K562 (cell line): Measurements from ENCODE around the gene HERC3. TPM values are rescaled to one million over a fixed set of nuclear protein-coding genes. Genes with fewer than 3 reads are reported as not detected.

Experiments used
- CBFA2T2 ChIP-seq: fragments of 450-650 bp; conservative IDR thresholded peaks from 2 replicates; pipeline ENCODE4 v1.6.1; 2017; ENCODE audit warnings: mild to moderate bottlenecking
- CBFB ChIP-seq: sonication (generic); formaldehyde crosslinking; IDR thresholded peaks from 2 replicates; pipeline ENCODE4 v1.4.0; 2020; ENCODE audit warnings: mild to moderate bottlenecking, missing genetic modification reagents
- CGGBP1 ChIP-seq: fragments of 250-450 bp; sonication (Bioruptor Pico); IDR thresholded peaks from 2 replicates; pipeline ENCODE4 v1.9.0; 2021; ENCODE audit warnings: mild to moderate bottlenecking
- CTBP1 ChIP-seq: fragments of 450-650 bp; IDR thresholded peaks from 2 replicates; pipeline ENCODE4 v1.6.1; 2016; ENCODE audit warnings: borderline replicate concordance
- DIDO1 ChIP-seq: fragments of 450-650 bp; IDR thresholded peaks from 2 replicates; pipeline ENCODE4 v1.6.1; 2016; ENCODE audit warnings: low read depth, missing biosample characterization, missing genetic modification characterization
- E4F1 ChIP-seq: fragments of 250-450 bp; sonication (Bioruptor Pico); IDR thresholded peaks from 2 replicates; pipeline ENCODE4 v1.5.0; 2021; ENCODE audit warnings: mild to moderate bottlenecking, borderline replicate concordance
- HBP1 ChIP-seq: fragments of 450-650 bp; formaldehyde crosslinking; IDR thresholded peaks from 2 replicates; pipeline ENCODE4 v1.4.0; 2022; ENCODE audit warnings: missing genetic modification characterization
- MAX ChIP-seq: sonication (generic); formaldehyde crosslinking; IDR thresholded peaks from 2 replicates; pipeline ENCODE4 v1.9.0; 2022; ENCODE audit warnings: mild to moderate bottlenecking, missing genetic modification reagents
- MEF2D ChIP-seq: conservative IDR thresholded peaks from 2 replicates; pipeline ENCODE4 v1.6.1; 2016; ENCODE audit warnings: low read depth, missing genetic modification characterization, missing compliant biosample characterization
- NCOA1 ChIP-seq: fragments of 450-650 bp; IDR thresholded peaks from 2 replicates; pipeline ENCODE4 v1.6.1; 2016; ENCODE audit warnings: low read depth
- NFIC ChIP-seq: fragments of 450-650 bp; IDR thresholded peaks from 2 replicates; pipeline ENCODE4 v1.6.1; 2017; ENCODE audit warnings: mild to moderate bottlenecking, inconsistent platforms
- NRF1 ChIP-seq, 2 experiments: fragments of 450-650 bp; IDR thresholded peaks in 1 of 2; conservative IDR thresholded peaks in 1 of 2; 2 replicates each; pipeline ENCODE4 v1.6.1; 2014; ENCODE audit warnings: mild to moderate bottlenecking in 2 of 2
- PTTG1 ChIP-seq: fragments of 450-650 bp; IDR thresholded peaks from 2 replicates; pipeline ENCODE4 v1.6.1; 2016; ENCODE audit warnings: low read depth, mild to moderate bottlenecking, missing genetic modification characterization, missing compliant biosample characterization
- RBM15 ChIP-seq: fragments of 200-400 bp; formaldehyde crosslinking; IDR thresholded peaks from 2 replicates; pipeline ENCODE4 v1.6.1; 2018; ENCODE audit warnings: mild to moderate bottlenecking, low read length, moderate library complexity; ENCODE audit not compliant: insufficient read depth
- RFX5 ChIP-seq: IDR thresholded peaks from 2 replicates; pipeline ENCODE4 v1.6.1; 2011; ENCODE audit warnings: low read depth, mild to moderate bottlenecking, improper control_type of control experiment, low read length
- SPI1 ChIP-seq: IDR thresholded peaks from 2 replicates; pipeline ENCODE4 v1.6.1; 2011; ENCODE audit warnings: low read depth, low read length, control low read depth, borderline replicate concordance
- SUPT5H ChIP-seq: fragments of 450-650 bp; IDR thresholded peaks from 2 replicates; pipeline ENCODE4 v1.6.1; 2016
- ZBED1 ChIP-seq: IDR thresholded peaks from 2 replicates; pipeline ENCODE4 v1.6.1; 2014
- ZBTB17 ChIP-seq: fragments of 450-650 bp; formaldehyde crosslinking; IDR thresholded peaks from 2 replicates; pipeline ENCODE4 v1.4.0; 2020; ENCODE audit warnings: mild to moderate bottlenecking
- ZC3H8 ChIP-seq: fragments of 450-650 bp; IDR thresholded peaks from 2 replicates; pipeline ENCODE4 v1.6.1; 2017
- ZFP1 ChIP-seq: fragments of 450-650 bp; formaldehyde crosslinking; IDR thresholded peaks from 2 replicates; pipeline ENCODE4 v1.4.0; 2020; ENCODE audit warnings: mild to moderate bottlenecking, mixed read lengths
- ZNF561 ChIP-seq: fragments of 450-650 bp; formaldehyde crosslinking; conservative IDR thresholded peaks from 2 replicates; pipeline ENCODE4 v1.4.0; 2020; ENCODE audit warnings: mild to moderate bottlenecking, moderate library complexity
- polyA plus RNA-seq, 8 experiments: library from polyadenylated mRNA; depleted of rRNA in 4 of 8; stranded (reverse) in 5 of 8; unstranded in 3 of 8; fragments of >200 nt; fragmentation: Nextera tagmentation in 2 of 8; fragmentation: Illumina TruSeq in 1 of 8; extraction: Ambion mirVana in 2 of 8; extraction: Trizol in 1 of 8; gene quantifications; 2 replicates each; pipeline versions ENCODE4 v1.2.1 to v1.2.3, GENCODE V29; 2011 to 2014; ENCODE audit warnings: inconsistent platforms in 1 of 8, missing spikeins in 1 of 8
- total RNA-seq, 7 experiments: library from RNA; depleted of rRNA in 6 of 7; stranded (reverse); fragments of >200 nt in 6 of 7; fragmentation: Illumina TruSeq in 2 of 7; extraction: Trizol in 2 of 7; gene quantifications; 2 replicates each; pipeline versions ENCODE4 v1.2.1 to v1.2.3, GENCODE V29; 2011 to 2021; ENCODE audit warnings: low replicate concordance in 1 of 7
- TF ChIP-seq, protein P1 (sequence below): fragments of 250-450 bp; sonication (Bioruptor Pico); IDR thresholded peaks from 2 replicates; pipeline ENCODE4 v1.5.0; 2021; ENCODE audit warnings: mild to moderate bottlenecking, moderate library complexity

The HERC3 gene
- total and polyA plus RNA-seq, 9 of the 15 experiments (the other 6 are each of a cell fraction or from before 2014, with no cell fraction given), result 1.8 to 13.1 (median 7.6) TPM

DNA sequence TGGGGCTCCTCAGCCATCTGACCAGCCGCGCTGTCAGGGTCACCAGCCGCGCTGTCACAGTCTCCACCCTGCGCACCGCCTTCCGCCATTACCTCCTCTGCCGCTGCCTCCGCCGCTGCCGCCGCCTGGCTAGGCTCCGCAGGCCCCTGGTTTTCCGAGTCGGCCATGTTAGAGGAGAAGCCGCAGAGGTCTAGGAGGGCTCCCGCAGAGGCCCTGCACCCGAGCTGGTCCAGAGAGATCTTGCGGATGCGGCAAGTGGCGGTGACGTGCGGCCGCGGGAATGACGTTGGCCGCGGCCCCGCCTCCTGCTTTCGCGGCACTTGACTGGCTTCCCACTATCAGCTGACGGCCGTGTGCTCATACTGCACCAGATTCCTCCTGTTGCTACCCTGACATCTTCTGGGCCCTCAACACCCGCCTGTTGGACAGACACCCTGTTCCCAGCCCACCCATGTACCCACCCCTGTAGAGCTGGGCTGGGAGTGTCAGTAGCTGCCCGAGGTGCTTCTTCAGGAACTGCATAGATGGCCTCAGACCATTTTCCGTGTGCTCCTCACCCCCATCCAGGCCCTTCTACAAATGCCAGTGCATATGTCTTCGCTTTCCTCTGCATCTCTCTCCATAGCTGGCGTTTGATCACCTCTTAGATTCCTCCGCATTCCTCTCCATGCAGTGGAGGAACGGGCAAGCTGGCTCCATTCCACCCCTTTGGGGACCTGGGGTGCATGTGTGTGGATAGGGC, 105.5 kb downstream of the HERC3 start, which contains the start of gene NAP1L5 (continued):
- TF ChIP-seq ZFP1 (no peak), MAX (CRISPR knock-in tag) (peak; percentile 9; the same call in 1 of the 2 replicates), MEF2D (no peak), CGGBP1 (CRISPR knock-in tag) (no peak), RFX5 (no peak), E4F1 (CRISPR knock-in tag) (no peak), CBFA2T2 (no peak), DIDO1 (no peak), NFIC (no peak), ZC3H8 (no peak), ZNF561 (CRISPR knock-in tag) (no peak), NRF1 (conservative IDR thresholded peaks at IDR 0.05 in 1 of 2, IDR thresholded peaks at IDR 0.05 in 1 of 2) (peak; percentile 49 to 61), SPI1 (no peak), ZBED1 (no peak), CTBP1 (peak; percentile 28; the same call in 1 of the 2 replicates), RBM15 (no peak), HBP1 (CRISPR knock-in tag) (no peak), PTTG1 (no peak), ZBTB17 (CRISPR knock-in tag) (no peak), NCOA1 (peak; percentile 30; the same call in 1 of the 2 replicates), SUPT5H (0 out of 2 replicates have a peak, but pooled peaks have one; percentile 38), CBFB (CRISPR knock-in tag) (no peak)
- TF ChIP-seq, protein P1, sequence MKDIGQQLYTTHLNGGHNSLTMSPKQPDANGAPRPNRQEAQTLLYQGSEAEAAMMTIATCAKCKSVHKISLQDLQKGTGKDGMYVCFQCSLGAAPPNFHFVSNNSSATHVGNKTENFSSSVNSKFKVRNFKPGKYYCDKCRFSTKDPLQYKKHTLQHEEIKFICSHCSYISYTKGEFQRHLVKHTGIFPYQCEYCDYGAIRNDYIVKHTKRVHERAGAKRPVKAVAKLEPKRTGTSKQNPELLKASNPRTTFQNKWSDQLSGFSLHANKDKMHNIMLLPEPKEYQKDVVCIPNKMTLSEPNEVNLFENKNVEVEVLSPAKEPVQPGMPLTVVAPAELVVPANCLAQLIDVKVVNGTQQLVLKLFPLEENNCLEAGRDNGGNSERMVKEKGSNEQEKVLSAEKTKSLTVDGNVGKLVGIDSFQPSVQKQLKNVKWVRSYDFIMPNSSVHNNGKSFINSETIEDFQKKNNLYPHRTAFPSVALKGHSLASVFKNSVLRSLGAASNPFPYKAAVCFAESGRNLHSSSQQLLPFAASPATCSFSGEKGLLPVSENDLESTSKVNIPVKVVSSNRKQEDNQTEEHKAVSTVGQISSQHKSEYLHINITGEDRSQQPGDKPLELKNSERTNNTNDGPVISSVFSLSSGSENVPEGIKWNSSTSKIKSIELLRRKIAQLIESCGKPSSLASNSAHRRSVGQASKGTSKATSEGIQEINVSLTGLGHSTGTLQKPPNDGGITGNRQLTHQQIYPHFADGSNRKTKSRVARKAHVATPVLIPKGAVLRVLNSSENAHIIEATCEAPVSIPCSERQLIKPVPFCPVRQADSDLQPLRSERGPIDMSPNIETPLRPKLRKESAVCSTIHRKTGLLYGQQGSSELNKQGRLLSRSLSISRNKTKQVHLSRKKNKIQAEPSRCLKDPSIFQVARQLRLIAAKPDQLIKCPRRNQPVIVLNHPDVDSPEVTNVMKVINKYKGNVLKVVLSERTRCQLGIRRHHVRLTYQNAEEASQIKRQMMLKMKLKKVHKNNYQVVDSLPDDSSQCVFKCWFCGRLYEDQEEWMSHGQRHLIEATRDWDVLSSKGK (CRISPR knock-in tag), result no peak
